ENCODE results near the gene EXOC6B.

EXOC6B gene

DNA sequence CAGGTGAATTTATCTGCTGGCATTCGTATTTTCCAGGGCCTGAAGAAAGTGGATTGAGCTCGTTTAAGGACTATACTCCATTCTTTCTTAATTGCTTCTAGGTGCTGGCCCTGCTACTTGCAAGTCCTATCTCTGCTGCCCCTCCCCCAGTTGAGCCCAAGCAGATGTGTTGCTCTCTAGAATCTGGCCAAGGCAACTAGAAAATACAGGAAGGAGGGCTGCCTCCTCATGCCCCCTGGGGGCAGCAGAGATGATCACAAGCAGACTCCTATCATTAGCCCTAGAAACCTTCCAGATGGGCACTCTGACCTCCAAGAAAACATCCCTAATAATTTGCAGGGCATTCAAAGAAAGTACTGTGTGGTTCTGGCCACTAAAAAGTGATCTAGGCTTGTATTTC, 605.7 kb downstream of the EXOC6B start:
- TF ChIP-seq, protein P1, sequence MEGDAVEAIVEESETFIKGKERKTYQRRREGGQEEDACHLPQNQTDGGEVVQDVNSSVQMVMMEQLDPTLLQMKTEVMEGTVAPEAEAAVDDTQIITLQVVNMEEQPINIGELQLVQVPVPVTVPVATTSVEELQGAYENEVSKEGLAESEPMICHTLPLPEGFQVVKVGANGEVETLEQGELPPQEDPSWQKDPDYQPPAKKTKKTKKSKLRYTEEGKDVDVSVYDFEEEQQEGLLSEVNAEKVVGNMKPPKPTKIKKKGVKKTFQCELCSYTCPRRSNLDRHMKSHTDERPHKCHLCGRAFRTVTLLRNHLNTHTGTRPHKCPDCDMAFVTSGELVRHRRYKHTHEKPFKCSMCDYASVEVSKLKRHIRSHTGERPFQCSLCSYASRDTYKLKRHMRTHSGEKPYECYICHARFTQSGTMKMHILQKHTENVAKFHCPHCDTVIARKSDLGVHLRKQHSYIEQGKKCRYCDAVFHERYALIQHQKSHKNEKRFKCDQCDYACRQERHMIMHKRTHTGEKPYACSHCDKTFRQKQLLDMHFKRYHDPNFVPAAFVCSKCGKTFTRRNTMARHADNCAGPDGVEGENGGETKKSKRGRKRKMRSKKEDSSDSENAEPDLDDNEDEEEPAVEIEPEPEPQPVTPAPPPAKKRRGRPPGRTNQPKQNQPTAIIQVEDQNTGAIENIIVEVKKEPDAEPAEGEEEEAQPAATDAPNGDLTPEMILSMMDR (IDR thresholded peaks at IDR 0.05; ENCODE audit: control extremely low read depth, extremely low read depth, low read depth, missing control alignments) = peak; percentile 3
- ChIA-PET POLR2A (no interaction called here), CTCF (no interaction called here)
- no peak for DNase-seq (ENCODE audit: extremely low spot score)

DNA sequence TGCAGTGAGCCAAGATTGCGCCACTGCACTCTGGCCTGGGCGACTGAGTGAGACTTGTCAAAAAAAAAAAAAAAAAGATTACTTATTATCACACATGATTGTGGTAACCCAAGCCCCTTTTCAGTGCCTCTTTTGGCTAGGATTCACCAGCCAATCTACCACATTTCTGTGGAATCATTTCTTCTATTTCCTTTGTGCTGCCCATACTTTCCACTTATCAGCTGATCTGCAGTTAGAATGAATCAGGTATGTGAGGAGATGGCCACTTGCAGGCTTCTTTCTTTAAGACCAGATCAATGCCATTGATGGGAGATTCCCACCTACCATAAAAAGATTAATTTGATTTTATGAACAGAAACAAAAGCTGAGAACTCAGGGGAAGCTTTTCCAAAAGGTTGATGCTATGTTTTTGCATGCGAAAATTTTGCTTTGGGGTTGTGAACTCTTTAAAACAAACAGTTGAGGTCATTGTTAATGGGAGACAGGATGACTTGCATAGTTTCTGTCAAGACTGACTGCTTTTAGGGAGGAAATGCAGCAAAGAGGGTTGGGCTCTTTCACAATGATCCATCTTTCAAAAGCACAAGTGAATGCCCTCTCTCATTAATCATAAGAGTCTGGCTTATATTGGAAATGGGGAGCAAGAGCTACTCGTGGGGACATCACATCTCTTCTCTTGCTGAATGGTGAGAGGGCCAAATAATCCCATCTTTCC, 611.2 kb downstream of the EXOC6B start:
- ChIA-PET CTCF (no interaction called here), POLR2A (no interaction called here)
- TF ChIP-seq, protein P1 (IDR thresholded peaks at IDR 0.05; ENCODE audit: control extremely low read depth, extremely low read depth, low read depth, missing control alignments) = no peak

DNA sequence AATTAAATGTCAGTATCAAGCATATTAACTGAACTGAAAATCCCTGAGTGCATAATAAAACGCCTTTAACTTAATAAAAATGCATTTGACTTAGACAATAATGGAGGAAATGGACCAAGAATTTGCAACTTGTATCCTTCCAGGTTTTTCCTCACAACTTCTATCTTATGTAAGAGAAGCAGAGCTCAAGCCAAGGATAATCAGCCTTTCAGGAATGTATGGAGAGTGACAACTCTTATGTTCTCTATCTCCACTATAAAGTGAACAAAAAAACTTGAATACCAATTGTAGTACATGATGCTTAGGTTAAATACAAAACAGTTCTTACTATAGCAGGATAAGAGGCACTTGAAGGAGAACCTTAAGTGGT, 613.4 kb downstream of the EXOC6B start:
- no peak for DNase-seq (ENCODE audit: extremely low spot score)
- POLR2A ChIA-PET = no interaction called here

More for the DNA sequence above, 611.2 kb downstream of the EXOC6B start:
- no peak for DNase-seq (ENCODE audit: extremely low spot score)

DNA sequence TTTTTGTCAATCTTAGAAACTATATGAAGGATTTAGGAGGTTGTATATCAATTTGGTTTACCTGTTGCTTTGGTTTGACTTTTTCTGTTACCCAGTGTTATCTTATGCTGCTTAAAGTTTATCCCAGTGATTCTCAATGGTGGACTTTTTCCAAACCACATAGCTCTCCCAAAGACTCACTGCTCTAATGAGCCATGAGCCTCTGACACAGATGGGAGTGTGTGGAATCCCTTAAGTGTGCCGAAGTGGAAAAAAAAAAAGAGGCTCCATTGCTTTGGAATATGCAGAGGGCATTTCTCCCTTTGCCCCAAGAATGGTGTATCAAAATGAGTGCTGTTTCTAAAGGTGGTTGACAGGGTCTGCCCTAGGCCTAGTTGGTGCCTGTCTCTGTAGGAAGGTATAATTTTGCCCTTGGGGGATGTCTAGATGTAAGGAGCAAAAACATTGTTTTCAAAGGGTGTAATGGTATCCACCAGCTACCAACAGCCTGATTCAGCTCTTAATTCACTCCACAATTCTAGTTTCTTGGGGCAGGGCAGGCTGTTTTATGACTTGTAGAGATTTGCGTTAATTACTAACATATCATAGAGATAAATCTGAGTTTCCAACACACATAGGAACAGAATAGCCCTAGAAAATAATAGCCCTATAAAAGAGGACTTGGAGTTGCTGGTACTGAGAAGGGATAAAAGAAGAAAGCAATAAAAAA, 613.9 kb downstream of the EXOC6B start:
- TF ChIP-seq, protein P1 (IDR thresholded peaks at IDR 0.05; ENCODE audit: control extremely low read depth, extremely low read depth, low read depth, missing control alignments) = no peak
- CTCF ChIA-PET = no interaction called here
- no peak for DNase-seq (ENCODE audit: extremely low spot score)
- POLR2A ChIA-PET = no interaction called here

More for the DNA sequence above, 613.4 kb downstream of the EXOC6B start:
- TF ChIP-seq, protein P1 (IDR thresholded peaks at IDR 0.05; ENCODE audit: control extremely low read depth, extremely low read depth, low read depth, missing control alignments) = no peak
- CTCF ChIA-PET = no interaction called here

DNA sequence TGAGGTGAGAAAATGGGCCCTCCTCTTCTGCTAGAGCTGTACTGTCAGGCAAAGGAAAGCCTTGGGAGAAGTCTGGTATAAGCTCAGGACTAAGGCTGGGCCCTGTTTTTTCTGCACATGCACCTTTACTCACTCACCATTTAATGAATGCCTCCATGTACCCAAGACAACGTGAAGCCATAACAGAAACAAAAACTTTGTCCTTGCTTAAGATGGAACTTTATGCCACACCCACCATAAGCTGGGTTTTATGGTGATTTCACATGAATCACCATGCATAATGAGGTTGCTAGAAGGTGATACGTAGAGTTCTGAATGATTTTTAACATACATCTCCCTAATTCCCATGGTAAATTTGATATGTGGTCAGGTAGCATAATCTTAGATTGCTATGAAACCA, 614.5 kb downstream of the EXOC6B start:
- TF ChIP-seq, protein P1 (IDR thresholded peaks at IDR 0.05; ENCODE audit: control extremely low read depth, extremely low read depth, low read depth, missing control alignments) = no peak
- ChIA-PET POLR2A (no interaction called here), CTCF (no interaction called here)
- no peak for DNase-seq (ENCODE audit: extremely low spot score)

DNA sequence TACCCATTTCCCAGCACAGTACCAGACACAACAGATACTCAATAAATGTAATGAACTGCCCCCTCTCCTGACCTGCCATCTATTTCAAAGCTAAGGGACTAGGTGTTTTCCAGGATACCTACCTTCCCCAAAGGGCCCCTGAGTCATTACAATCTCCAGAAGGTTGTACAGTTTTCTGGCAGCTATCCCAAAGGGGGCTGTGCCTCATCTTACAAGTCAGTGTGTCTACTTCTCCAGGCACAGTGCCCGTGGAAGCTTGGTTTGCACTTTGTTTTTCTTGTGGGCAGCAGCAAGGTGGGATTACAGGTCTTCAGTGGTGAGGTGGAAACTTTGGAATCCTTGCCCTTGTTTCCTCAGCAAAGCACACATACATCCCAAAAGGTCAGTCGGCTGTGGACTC, 615.4 kb downstream of the EXOC6B start:
- ChIA-PET CTCF (no interaction called here), POLR2A (no interaction called here)
- DNase-seq (ENCODE audit: extremely low spot score) = no peak
- TF ChIP-seq, protein P1 (IDR thresholded peaks at IDR 0.05; ENCODE audit: control extremely low read depth, extremely low read depth, low read depth, missing control alignments) = no peak

All from GM10248 (cell line).